ENCODE measurements around the gene OR7A10. TPM values are rescaled to one million over a fixed set of nuclear protein-coding genes. Genes with fewer than 3 reads are reported as not detected.
"Not testable (repeated sequence)": the region's sequence is repeated elsewhere in the genome, so short reads cannot be mapped to it uniquely, and the experiment has no call there.

The OR7A10 gene
- total and polyA plus RNA-seq, 2 experiments from 2014 or later = not detected

GRCh38 chr19:14796021-14796420 lies 52.7 kb downstream of the OR7A10 start:
- 92% methylated on average over 11 of the region's 11 CpGs for WGBS (ENCODE audit: low lambda C conversion rate, missing lambda C conversion rate)
- H3K4me2 ChIP-seq = no peak overlapping the region
- no peak overlapping the region for H2AFZ ChIP-seq
- no peak for DNase-seq (ENCODE audit: low spot score)
- no peaks in the 10 kb centered on the region for H4K20me1 ChIP-seq (ENCODE audit: insufficient read depth, poor library complexity, severe bottlenecking)
- H3K9me3 ChIP-seq (ENCODE audit: low read depth) = no peaks in the 10 kb centered on the region
- no peaks in the 10 kb centered on the region for H3K79me2 ChIP-seq
- no peaks in the 10 kb centered on the region for H3K4me1 ChIP-seq (ENCODE audit: insufficient read depth)
- H3K27ac ChIP-seq = no peak overlapping the region
- TF ChIP-seq, protein P1, sequence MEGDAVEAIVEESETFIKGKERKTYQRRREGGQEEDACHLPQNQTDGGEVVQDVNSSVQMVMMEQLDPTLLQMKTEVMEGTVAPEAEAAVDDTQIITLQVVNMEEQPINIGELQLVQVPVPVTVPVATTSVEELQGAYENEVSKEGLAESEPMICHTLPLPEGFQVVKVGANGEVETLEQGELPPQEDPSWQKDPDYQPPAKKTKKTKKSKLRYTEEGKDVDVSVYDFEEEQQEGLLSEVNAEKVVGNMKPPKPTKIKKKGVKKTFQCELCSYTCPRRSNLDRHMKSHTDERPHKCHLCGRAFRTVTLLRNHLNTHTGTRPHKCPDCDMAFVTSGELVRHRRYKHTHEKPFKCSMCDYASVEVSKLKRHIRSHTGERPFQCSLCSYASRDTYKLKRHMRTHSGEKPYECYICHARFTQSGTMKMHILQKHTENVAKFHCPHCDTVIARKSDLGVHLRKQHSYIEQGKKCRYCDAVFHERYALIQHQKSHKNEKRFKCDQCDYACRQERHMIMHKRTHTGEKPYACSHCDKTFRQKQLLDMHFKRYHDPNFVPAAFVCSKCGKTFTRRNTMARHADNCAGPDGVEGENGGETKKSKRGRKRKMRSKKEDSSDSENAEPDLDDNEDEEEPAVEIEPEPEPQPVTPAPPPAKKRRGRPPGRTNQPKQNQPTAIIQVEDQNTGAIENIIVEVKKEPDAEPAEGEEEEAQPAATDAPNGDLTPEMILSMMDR (IDR thresholded peaks at IDR 0.05; ENCODE audit: poor library complexity) = no peak
- no peak for TF ChIP-seq EZH2 (IDR thresholded peaks at IDR 0.05; ENCODE audit: borderline replicate concordance)
- TF ChIP-seq EZH2phosphoT487 (IDR thresholded peaks at IDR 0.05; ENCODE audit: low read depth, severe bottlenecking, unreplicated experiment) = no peak
- no peaks in the 10 kb centered on the region for H3K9me2 ChIP-seq (replicated peaks; ENCODE audit: insufficient read depth)
- H3K36me3 ChIP-seq (replicated peaks; ENCODE audit: insufficient read depth, low read depth) = no peaks in the 10 kb centered on the region
- H3K4me3 ChIP-seq = no peak overlapping the region
- H3K27me3 ChIP-seq = no peaks in the 10 kb centered on the region

GRCh38 chr19:14795078-14795721 lies 53.5 kb downstream of the OR7A10 start:
- no peak overlapping the region for H2AFZ ChIP-seq
- no peaks in the 10 kb centered on the region for H3K36me3 ChIP-seq (replicated peaks; ENCODE audit: insufficient read depth, low read depth)
- TF ChIP-seq, protein P1 (IDR thresholded peaks at IDR 0.05; ENCODE audit: poor library complexity) = no peak
- TF ChIP-seq EZH2 (IDR thresholded peaks at IDR 0.05; ENCODE audit: borderline replicate concordance) = no peak
- no peak for TF ChIP-seq EZH2phosphoT487 (IDR thresholded peaks at IDR 0.05; ENCODE audit: low read depth, severe bottlenecking, unreplicated experiment)
- no peak for DNase-seq (ENCODE audit: low spot score)
- H4K20me1 ChIP-seq (ENCODE audit: insufficient read depth, poor library complexity, severe bottlenecking) = no peaks in the 10 kb centered on the region
- 71% methylated on average over 5 of the region's 5 CpGs for WGBS (ENCODE audit: low lambda C conversion rate, missing lambda C conversion rate)
- no peaks in the 10 kb centered on the region for H3K9me2 ChIP-seq (replicated peaks; ENCODE audit: insufficient read depth)
- no peaks in the 10 kb centered on the region for H3K79me2 ChIP-seq
- H3K9me3 ChIP-seq (ENCODE audit: low read depth) = no peaks in the 10 kb centered on the region
- H3K4me1 ChIP-seq (ENCODE audit: insufficient read depth) = no peaks in the 10 kb centered on the region
- no peak overlapping the region for H3K4me2 ChIP-seq
- H3K4me3 ChIP-seq = no peak overlapping the region
- no peaks in the 10 kb centered on the region for H3K27me3 ChIP-seq
- H3K27ac ChIP-seq = no peak overlapping the region

DNA sequence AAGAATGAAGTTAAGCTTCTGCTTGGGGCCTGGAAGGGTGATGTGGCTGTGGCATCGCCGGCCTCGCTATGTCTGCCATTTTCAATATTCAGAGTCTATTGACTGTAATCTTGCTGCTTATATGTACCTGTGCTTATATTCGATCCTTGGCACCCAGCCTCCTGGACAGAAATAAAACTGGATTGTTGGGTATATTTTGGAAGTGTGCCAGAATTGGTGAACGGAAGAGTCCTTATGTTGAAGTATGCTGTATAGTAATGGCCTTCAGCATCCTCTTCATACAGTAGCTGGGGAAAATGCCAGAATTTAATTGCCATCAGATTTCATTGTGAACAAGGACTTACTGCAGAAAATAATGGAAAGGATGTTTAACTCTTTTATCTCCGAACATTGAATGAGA lies 56.5 kb downstream of the OR7A10 start:
- H2AFZ ChIP-seq; H3K9me3 ChIP-seq (ENCODE audit: low read depth); H3K36me3 ChIP-seq (replicated peaks; ENCODE audit: insufficient read depth, low read depth); H3K27me3 ChIP-seq; H3K4me1 ChIP-seq (ENCODE audit: insufficient read depth); H3K79me2 ChIP-seq; DNase-seq (ENCODE audit: low spot score); H3K4me2 ChIP-seq; H4K20me1 ChIP-seq (ENCODE audit: insufficient read depth, poor library complexity, severe bottlenecking); H3K4me3 ChIP-seq; H3K9me2 ChIP-seq (replicated peaks; ENCODE audit: insufficient read depth); H3K27ac ChIP-seq: not testable (repeated sequence)
- WGBS (ENCODE audit: low lambda C conversion rate, missing lambda C conversion rate) = 91% methylated on average over 6 of the region's 6 CpGs

Small RNA genes lying within 50 kb of the gene (small RNA-seq; reads per million reads assigned to genes)
- not detected for gene AC005255.1
- gene OR7A18P = not detected

Other genes with a start within 250 kb of the OR7A10 start
- not detected in 2 replicates for gene ADGRE3, start 174.1 kb downstream of the OR7A10 start, total RNA-seq
- gene ADGRE3, start 174.1 kb downstream of the OR7A10 start, polyA plus RNA-seq = not detected in 2 replicates
- gene ZNF333, start 158.9 kb downstream of the OR7A10 start, total RNA-seq = 15.7 and 21.9 TPM in 2 replicates
- 7.1 TPM in 2 replicates for gene ZNF333, start 158.9 kb downstream of the OR7A10 start, polyA plus RNA-seq
- gene ADGRE2, start 70.4 kb downstream of the OR7A10 start, total RNA-seq = 0.16 and 0.57 TPM in 2 replicates
- 2.1 and 3.2 TPM in 2 replicates for gene ADGRE2, start 70.4 kb downstream of the OR7A10 start, polyA plus RNA-seq
- gene OR7A5, start 13.7 kb downstream of the OR7A10 start, total RNA-seq = not detected in 2 replicates
- gene OR7A5, start 13.7 kb downstream of the OR7A10 start, polyA plus RNA-seq = 0.12 TPM in 1 of 2 replicates, not detected in the other
- 0.03 TPM in 1 of 2 replicates, not detected in the other for gene OR7C1, start 13.7 kb downstream of the OR7A10 start, total RNA-seq
- gene OR7C1, start 13.7 kb downstream of the OR7A10 start, polyA plus RNA-seq = 0.02 and 1.2 TPM in 2 replicates
- not detected in 2 replicates for gene OR7A17, start 37.2 kb upstream of the OR7A10 start, total RNA-seq
- gene OR7A17, start 37.2 kb upstream of the OR7A10 start, polyA plus RNA-seq = not detected in 2 replicates
- not detected in 2 replicates for gene OR7C2, start 92.6 kb upstream of the OR7A10 start, total RNA-seq
- gene OR7C2, start 92.6 kb upstream of the OR7A10 start, polyA plus RNA-seq = not detected in 2 replicates
- gene SLC1A6, start 130.9 kb upstream of the OR7A10 start, total RNA-seq = 1.2 and 8.1 TPM in 2 replicates
- gene SLC1A6, start 130.9 kb upstream of the OR7A10 start, polyA plus RNA-seq = 4.6 and 7.1 TPM in 2 replicates
- gene CASP14, start 200.6 kb upstream of the OR7A10 start, total RNA-seq = not detected in 2 replicates
- gene CASP14, start 200.6 kb upstream of the OR7A10 start, polyA plus RNA-seq = not detected in 2 replicates
- gene OR1I1, start 233.3 kb upstream of the OR7A10 start, total RNA-seq = not detected in 2 replicates
- not detected in 2 replicates for gene OR1I1, start 233.3 kb upstream of the OR7A10 start, polyA plus RNA-seq